Cortex of kidney (tissue), 1 donor: ENCODE data around the gene LYVE1.

Experiments
- DNase-seq: peaks from one replicate; lab custom pipeline; 2025; lab: John Stamatoyannopoulos, UW

Gene LYVE1

GRCh38 chr11:10558288-10558687 is 10.2 kb downstream of the LYVE1 start:
- DNase-seq: no peak

GRCh38 chr11:10556590-10556989 is 11.9 kb downstream of the LYVE1 start:
- DNase-seq: no peak

GRCh38 chr11:10551845-10552352 is 16.6 kb downstream of the LYVE1 start:
- no peak for DNase-seq

GRCh38 chr11:10551290-10551592 is 17.2 kb downstream of the LYVE1 start:
- DNase-seq: no peak

- DNase-seq: no peak
Observed at GRCh38 chr11:10550503-10551289, 17.8 kb downstream of the LYVE1 start.

GRCh38 chr11:10544491-10545465 is 23.7 kb downstream of the LYVE1 start:
- DNase-seq: no peak

GRCh38 chr11:10543782-10544181 is 24.7 kb downstream of the LYVE1 start:
- no peak for DNase-seq

GRCh38 chr11:10542776-10543175 is 25.7 kb downstream of the LYVE1 start:
- DNase-seq: no peak

- DNase-seq: no peak
Observed at GRCh38 chr11:10541561-10541930, 26.9 kb downstream of the LYVE1 start.

GRCh38 chr11:10540915-10541560 is 27.4 kb downstream of the LYVE1 start, which contains the start of gene RNF141:
TSS of gene RNF141 (minus strand) at chr11:10541187. CDS start at chr11:10534158, 7,029 bp downstream.
- peak; percentile 59 for DNase-seq

GRCh38 chr11:10540546-10540914 is 27.9 kb downstream of the LYVE1 start:
- DNase-seq: no peak

- DNase-seq: no peak
Observed at GRCh38 chr11:10539339-10539738, 29.1 kb downstream of the LYVE1 start.

GRCh38 chr11:10538924-10539323 is 29.5 kb downstream of the LYVE1 start:
- no peak for DNase-seq

GRCh38 chr11:10537600-10537999 is 30.9 kb downstream of the LYVE1 start:
- no peak for DNase-seq

GRCh38 chr11:10534316-10534715 is 34.1 kb downstream of the LYVE1 start:
- no peak for DNase-seq

GRCh38 chr11:10533323-10533722 is 35.1 kb downstream of the LYVE1 start:
- DNase-seq: no peak

GRCh38 chr11:10532526-10532925 is 35.9 kb downstream of the LYVE1 start:
- DNase-seq: no peak

- DNase-seq: no peak
Observed at GRCh38 chr11:10529279-10529678, 39.2 kb downstream of the LYVE1 start.

GRCh38 chr11:10528121-10528520 is 40.3 kb downstream of the LYVE1 start:
- no peak for DNase-seq

- DNase-seq: no peak
Observed at GRCh38 chr11:10526974-10527918, 41.2 kb downstream of the LYVE1 start.

- no peak for DNase-seq
Observed at GRCh38 chr11:10524471-10524870, 44.0 kb downstream of the LYVE1 start.
